Stimulated activated CD4-positive, alpha-beta T cell treated with anti-CD3 and anti-CD28 coated beads, Interleukin-1b, Interleukin-23, amount 100 ng/mL, for 48 hours (primary cell): ENCODE results near the gene OLIG2.

ENCODE experiments used
- DNase-seq: peaks from one replicate; pipeline ENCODE4 v3.0.0-alpha.2; 2020

OLIG2 gene

DNA sequence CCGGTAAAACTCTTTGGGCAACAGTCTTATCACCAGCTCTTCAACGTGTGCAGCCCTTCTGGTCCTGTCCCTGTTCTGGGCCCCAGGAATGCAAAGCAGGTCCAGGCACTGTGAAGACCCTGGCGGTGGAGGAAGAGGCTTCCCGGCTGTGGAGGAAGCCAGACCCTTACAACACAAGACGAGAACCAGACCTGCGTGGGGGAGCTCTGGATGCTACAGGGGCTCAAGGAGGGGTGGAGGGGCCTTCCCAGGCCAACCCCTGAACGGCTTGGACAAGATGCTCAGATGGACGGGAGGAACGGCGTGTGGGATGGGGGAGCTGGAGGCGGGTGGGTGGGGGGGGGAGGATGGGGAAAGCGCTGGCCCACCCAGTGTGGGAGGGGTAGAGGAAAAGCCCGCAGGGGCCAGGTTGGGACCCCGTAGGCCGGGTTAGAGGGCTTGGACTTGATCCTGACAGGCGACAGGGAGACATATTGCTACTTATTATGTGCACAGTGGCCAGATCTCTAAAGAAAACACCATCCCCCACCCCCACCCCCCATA, 5.1 kb upstream of the OLIG2 start:
- no peak for DNase-seq

DNA sequence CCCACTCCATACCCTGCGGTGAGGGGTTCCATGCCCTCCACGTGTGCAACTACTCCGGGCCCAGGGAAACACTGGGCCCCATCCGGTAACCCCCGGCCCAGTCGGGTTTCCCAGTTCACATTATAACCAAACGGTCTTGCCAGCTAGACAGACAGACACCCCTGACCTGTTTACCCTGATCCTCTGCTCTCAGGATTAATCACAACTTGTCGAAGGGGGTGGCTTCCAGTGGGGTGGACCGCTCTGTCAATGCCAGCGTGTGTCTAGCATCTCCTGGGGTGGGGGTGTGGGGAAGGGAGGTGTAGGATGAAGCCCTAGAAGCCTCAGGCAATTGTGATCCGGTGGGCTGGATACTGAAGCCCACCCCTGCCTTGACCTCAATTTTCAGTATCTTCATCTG, 4.6 kb upstream of the OLIG2 start:
- no peak for DNase-seq

DNA sequence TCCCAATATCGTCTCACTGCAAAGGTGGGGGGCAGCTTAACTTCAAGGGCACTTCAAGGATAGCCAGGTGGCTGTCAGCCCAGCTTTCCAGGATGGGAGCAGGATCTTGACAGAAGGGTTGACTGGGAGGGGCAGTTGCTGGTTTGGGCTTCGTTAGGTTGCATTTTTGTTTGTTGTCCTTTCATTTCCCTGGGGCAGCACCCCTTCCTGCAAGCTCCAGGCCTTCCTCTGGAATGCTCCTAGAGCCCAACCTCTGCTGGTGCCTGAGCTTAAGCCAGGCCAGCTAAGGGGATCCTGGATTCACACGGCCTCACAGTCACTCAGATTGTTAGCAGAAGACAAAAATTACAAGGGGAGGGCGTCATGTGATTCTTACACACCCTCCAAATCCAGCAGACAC, 4.1 kb upstream of the OLIG2 start:
- DNase-seq: no peak

DNA sequence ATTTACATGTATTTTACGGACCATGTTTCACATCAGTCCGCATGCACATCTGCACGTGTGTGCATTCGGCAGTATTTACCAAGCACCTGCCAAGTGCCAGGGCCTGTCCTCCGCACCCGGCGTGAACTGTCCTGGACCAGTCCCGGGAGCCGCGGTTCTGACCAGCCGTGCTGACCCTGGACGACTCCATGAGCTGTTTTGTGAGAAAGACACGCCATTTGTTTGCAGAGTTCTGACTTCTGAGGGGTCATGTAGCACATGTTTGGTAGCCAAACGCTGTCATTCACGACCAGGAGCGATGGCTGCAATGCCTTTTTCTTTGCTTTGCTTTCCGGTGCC, 3.3 kb upstream of the OLIG2 start:
- no peak for DNase-seq

DNA sequence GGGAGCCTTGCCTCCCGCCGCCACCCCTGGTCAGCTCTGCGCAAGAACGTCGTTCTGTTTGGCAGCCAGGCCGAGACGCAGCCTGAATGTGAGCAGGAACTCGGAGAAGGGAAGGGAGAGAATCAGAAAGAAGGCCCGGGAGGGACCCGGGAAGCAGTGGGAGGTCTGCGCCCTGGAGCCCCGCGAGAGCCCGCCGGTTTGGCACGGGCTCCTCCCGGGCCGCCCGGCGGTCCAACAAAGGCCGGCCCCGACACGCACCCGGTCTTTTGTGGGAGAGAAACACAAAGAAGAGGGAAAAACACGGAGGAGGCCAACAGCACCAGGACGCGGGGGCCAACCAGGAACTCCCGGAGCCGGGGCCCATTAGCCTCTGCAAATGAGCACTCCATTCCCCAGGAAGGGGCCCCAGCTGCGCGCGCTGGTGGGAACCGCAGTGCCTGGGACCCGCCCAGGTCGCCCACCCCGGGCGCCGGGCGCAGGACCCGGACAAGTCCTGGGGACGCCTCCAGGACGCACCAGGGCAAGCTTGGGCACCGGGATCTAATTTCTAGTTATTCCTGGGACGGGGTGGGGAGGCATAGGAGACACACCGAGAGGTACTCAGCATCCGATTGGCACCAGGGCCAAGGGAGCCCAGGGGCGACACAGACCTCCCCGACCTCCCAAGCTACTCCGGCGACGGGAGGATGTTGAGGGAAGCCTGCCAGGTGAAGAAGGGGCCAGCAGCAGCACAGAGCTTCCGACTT, 2.7 kb upstream of the OLIG2 start:
- DNase-seq: no peak

DNA sequence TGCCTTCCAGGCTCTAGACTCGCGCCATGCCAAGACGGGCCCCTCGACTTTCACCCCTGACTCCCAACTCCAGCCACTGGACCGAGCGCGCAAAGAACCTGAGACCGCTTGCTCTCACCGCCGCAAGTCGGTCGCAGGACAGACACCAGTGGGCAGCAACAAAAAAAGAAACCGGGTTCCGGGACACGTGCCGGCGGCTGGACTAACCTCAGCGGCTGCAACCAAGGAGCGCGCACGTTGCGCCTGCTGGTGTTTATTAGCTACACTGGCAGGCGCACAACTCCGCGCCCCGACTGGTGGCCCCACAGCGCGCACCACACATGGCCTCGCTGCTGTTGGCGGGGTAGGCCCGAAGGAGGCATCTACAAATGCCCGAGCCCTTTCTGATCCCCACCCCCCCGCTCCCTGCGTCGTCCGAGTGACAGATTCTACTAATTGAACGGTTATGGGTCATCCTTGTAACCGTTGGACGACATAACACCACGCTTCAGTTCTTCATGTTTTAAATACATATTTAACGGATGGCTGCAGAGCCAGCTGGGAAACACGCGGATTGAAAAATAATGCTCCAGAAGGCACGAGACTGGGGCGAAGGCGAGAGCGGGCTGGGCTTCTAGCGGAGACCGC, 2.0 kb upstream of the OLIG2 start:
- DNase-seq: no peak

DNA sequence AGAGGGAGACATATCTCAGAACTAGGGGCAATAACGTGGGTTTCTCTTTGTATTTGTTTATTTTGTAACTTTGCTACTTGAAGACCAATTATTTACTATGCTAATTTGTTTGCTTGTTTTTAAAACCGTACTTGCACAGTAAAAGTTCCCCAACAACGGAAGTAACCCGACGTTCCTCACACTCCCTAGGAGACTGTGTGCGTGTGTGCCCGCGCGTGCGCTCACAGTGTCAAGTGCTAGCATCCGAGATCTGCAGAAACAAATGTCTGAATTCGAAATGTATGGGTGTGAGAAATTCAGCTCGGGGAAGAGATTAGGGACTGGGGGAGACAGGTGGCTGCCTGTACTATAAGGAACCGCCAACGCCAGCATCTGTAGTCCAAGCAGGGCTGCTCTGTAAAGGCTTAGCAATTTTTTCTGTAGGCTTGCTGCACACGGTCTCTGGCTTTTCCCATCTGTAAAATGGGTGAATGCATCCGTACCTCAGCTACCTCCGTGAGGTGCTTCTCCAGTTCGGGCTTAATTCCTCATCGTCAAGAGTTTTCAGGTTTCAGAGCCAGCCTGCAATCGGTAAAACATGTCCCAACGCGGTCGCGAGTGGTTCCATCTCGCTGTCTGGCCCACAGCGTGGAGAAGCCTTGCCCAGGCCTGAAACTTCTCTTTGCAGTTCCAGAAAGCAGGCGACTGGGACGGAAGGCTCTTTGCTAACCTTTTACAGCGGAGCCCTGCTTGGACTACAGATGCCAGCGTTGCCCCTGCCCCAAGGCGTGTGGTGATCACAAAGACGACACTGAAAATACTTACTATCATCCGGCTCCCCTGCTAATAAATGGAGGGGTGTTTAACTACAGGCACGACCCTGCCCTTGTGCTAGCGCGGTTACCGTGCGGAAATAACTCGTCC, 1.3 kb upstream of the OLIG2 start:
- DNase-seq: no peak

DNA sequence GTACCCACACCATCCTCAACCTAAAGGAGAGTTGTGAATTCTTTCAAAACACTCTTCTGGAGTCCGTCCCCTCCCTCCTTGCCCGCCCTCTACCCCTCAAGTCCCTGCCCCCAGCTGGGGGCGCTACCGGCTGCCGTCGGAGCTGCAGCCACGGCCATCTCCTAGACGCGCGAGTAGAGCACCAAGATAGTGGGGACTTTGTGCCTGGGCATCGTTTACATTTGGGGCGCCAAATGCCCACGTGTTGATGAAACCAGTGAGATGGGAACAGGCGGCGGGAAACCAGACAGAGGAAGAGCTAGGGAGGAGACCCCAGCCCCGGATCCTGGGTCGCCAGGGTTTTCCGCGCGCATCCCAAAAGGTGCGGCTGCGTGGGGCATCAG, 638 bp upstream of the OLIG2 start:
- no peak for DNase-seq

DNA sequence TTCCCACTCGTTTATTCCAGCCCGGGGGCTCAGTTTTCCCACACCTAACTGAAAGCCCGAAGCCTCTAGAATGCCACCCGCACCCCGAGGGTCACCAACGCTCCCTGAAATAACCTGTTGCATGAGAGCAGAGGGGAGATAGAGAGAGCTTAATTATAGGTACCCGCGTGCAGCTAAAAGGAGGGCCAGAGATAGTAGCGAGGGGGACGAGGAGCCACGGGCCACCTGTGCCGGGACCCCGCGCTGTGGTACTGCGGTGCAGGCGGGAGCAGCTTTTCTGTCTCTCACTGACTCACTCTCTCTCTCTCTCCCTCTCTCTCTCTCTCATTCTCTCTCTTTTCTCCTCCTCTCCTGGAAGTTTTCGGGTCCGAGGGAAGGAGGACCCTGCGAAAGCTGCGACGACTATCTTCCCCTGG, 716 bp downstream of the OLIG2 start:
- no peak for DNase-seq

DNA sequence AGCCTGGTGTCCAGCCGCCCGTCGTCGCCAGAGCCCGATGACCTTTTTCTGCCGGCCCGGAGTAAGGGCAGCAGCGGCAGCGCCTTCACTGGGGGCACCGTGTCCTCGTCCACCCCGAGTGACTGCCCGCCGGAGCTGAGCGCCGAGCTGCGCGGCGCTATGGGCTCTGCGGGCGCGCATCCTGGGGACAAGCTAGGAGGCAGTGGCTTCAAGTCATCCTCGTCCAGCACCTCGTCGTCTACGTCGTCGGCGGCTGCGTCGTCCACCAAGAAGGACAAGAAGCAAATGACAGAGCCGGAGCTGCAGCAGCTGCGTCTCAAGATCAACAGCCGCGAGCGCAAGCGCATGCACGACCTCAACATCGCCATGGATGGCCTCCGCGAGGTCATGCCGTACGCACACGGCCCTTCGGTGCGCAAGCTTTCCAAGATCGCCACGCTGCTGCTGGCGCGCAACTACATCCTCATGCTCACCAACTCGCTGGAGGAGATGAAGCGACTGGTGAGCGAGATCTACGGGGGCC, 1.2 kb downstream of the OLIG2 start:
- no peak for DNase-seq

DNA sequence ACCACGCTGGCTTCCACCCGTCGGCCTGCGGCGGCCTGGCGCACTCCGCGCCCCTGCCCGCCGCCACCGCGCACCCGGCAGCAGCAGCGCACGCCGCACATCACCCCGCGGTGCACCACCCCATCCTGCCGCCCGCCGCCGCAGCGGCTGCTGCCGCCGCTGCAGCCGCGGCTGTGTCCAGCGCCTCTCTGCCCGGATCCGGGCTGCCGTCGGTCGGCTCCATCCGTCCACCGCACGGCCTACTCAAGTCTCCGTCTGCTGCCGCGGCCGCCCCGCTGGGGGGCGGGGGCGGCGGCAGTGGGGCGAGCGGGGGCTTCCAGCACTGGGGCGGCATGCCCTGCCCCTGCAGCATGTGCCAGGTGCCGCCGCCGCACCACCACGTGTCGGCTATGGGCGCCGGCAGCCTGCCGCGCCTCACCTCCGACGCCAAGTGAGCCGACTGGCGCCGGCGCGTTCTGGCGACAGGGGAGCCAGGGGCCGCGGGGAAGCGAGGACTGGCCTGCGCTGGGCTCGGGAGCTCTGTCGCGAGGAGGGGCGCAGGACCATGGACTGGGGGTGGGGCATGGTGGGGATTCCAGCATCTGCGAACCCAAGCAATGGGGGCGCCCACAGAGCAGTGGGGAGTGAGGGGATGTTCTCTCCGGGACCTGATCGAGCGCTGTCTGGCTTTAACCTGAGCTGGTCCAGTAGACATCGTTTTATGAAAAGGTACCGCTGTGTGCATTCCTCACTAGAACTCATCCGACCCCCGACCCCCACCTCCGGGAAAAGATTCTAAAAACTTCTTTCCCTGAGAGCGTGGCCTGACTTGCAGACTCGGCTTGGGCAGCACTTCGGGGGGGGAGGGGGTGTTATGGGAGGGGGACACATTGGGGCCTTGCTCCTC, 1.9 kb downstream of the OLIG2 start:
- no peak for DNase-seq

DNA sequence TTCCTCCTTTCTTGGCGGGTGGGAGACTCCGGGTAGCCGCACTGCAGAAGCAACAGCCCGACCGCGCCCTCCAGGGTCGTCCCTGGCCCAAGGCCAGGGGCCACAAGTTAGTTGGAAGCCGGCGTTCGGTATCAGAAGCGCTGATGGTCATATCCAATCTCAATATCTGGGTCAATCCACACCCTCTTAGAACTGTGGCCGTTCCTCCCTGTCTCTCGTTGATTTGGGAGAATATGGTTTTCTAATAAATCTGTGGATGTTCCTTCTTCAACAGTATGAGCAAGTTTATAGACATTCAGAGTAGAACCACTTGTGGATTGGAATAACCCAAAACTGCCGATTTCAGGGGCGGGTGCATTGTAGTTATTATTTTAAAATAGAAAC, 2.5 kb downstream of the OLIG2 start:
- DNase-seq: no peak

DNA sequence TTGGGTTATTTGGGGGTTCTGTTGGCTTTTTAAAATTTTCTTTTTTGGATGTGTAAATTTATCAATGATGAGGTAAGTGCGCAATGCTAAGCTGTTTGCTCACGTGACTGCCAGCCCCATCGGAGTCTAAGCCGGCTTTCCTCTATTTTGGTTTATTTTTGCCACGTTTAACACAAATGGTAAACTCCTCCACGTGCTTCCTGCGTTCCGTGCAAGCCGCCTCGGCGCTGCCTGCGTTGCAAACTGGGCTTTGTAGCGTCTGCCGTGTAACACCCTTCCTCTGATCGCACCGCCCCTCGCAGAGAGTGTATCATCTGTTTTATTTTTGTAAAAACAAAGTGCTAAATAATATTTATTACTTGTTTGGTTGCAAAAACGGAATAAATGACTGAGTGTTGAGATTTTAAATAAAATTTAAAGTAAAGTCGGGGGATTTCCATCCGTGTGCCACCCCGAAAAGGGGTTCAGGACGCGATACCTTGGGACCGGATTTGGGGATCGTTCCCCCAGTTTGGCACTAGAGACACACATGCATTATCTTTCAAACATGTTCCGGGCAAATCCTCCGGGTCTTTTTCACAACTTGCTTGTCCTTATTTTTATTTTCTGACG, 3.1 kb downstream of the OLIG2 start:
- peak; percentile 23 for DNase-seq

DNA sequence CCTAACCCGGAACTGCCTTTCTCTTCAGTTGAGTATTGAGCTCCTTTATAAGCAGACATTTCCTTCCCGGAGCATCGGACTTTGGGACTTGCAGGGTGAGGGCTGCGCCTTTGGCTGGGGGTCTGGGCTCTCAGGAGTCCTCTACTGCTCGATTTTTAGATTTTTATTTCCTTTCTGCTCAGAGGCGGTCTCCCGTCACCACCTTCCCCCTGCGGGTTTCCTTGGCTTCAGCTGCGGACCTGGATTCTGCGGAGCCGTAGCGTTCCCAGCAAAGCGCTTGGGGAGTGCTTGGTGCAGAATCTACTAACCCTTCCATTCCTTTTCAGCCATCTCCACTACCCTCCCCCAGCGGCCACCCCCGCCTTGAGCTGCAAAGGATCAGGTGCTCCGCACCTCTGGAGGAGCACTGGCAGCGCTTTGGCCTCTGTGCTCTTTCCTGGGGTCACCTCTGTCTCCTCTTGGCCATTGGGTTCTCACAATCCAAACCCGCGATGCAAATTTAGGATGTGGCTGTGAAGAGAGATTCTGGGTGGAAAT, 3.7 kb downstream of the OLIG2 start:
- no peak for DNase-seq

DNA sequence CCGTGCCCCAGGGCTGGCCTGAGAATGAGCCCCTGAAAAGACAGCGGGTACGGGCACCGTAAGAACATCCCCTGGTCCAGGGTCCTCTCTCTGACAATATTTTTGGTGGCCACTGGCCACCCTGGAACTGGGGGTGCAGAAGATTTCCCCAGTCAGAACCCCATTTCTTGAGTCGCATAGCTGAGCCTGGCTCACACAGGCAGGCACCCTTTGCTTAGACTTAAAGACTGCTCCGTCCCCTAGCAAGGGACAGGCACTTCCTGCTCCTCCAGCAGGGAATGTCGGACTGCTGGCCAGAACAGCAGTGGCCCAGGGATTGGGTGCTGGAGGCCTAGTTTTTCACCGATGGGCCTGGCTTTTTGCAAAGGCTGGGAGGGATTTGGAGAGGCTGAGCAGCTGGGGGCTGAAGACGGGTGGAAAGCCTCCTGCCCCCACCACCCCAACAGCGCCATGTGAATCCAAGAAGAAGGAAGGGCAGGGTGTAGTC, 4.3 kb downstream of the OLIG2 start:
- no peak for DNase-seq

DNA sequence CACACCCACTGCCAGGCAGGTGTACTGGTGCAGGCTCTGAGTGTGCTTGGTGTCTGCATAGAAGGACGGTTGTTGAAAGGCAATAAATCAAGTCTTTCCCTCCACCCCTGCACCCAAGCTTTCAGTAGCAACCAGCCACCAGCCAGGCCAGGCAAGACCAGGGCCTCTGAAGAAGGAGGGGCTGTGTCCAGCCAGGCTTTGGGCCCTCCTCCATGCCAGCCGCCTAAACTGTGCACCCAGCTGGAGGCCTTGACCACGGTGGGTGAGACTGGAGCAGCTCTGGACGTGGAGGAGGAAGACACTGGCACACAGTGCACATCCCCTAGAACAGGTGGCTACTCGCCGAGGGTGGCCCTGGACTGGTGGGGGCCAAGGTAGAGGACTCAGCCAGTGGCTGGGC, 4.9 kb downstream of the OLIG2 start:
- no peak for DNase-seq

DNA sequence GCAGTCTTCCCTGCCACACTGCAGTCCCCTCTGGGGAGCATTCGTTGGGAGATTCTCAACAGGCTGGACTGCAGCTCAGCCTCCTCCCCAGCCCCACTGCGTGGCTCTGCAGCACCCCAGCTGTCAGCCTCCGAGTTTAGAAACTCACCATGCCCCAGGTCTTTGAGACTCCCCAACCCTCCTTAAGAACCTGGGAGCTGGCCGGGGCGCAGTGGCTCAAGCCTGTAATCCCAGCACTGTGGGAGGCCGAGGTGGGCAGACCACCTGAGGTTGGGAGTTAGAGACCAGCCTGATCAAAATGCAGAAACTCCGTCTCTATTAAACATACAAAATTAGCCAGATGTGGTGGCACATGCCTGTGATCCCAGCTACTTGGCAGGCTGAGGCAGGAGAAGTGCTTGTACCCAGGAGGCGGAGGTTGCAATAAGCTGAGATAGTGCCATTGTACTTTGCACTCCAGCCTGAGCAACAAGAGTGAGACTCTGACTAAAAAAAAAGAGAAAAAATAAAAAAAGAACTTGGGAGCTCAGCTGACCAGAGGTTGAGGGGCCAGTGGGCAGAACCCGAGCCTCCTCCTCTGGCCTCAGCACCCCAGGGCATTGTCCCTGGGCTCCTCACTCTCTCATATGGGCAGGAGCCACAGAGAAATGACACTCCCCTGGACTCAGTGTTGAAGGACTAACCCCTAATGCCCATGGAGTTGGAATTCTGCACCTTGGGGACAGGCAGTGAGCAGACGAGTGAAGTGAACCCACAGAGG, 5.6 kb downstream of the OLIG2 start:
- DNase-seq: no peak

DNA sequence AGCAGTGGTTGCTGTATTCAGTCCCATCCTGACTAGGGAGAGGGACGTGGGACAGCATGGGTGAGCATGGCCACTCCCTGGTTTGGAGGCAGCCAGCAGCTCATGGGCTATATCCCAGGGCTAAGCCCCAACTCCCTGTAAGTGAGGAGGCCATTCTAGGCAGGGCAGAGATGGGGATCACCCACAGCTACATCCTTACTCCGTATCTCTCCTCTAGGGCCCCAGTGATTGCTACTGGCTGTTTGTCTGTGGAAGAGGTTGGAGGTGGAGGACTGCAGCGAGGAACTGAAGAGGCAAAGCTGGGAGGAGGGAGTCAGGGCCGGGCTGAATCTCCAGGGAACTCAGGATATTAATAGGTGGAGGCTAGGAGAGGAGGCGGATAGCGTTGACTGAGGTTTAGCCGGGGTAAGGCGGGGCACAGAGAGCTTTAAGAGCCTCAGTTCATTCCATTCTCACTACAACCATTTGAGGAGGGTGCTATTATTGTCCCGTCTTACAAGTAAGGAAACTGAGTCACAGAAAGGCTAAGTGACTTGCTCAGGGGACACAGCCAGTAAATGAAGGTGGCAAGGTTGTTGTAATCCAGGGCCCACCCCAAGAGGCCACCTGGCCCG, 6.8 kb downstream of the OLIG2 start:
- no peak for DNase-seq

DNA sequence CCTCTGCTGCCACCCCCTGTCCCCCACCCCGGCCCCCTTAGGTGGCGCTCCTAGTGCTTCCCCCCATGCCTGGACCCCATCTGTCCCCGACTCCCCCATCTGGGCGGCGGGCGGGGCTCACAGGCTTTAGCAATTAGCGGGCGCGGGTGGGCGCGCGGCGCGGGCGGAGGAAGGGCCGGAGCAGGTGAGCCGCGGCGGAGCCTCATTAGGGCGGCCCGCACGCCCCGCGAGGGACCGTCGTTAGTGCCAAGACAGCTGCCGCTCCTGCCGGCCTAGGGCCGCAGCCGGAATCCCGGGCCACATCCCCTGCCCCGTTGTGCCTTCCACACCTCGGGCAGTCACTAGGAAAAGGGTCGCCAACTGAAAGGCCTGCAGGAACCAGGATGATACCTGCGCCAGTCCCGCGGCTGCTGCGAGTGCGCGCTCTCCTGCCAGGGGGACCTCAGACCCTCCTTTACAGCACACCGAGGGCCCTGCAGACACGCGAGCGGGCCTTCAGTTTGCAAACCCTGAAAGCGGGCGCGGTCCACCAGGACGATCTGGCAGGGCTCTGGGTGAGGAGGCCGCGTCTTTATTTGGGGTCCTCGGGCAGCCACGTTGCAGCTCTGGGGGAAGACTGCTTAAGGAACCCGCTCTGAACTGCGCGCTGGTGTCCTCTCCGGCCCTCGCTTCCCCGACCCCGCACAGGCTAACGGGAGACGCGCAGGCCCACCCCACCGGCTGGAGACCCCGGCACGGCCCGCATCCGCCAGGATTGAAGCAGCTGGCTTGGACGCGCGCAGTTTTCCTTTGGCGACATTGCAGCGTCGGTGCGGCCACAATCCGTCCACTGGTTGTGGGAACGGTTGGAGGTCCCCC, 7.6 kb downstream of the OLIG2 start:
- no peak for DNase-seq
